SK-N-SH (cell line): ENCODE data around the gene CCSER1.

Experiments used
- EP300 ChIP-seq, 2 experiments: IDR thresholded peaks; 2 replicates each; pipeline versions ENCODE4 v1.4.0 to v1.6.1; 2012; ENCODE audit warnings: borderline replicate concordance in 1 of 2, low read depth in 1 of 2, low read length in 1 of 2
- MXI1 ChIP-seq: IDR thresholded peaks from 2 replicates; pipeline ENCODE4 v1.6.1; 2012; ENCODE audit warnings: mild to moderate bottlenecking, low read depth, low read length, improper control_type of control experiment
- NFIC ChIP-seq: IDR thresholded peaks from 2 replicates; pipeline ENCODE4 v1.4.0; 2012; ENCODE audit warnings: borderline replicate concordance
- POLR2AphosphoS5 ChIP-seq: IDR thresholded peaks from 2 replicates; pipeline ENCODE4 v1.6.1; 2012; ENCODE audit warnings: low read depth, low read length
- RFX5 ChIP-seq: IDR thresholded peaks from 2 replicates; pipeline ENCODE4 v1.6.1; 2012; ENCODE audit warnings: mild to moderate bottlenecking, improper control_type of control experiment, low read length

DNA sequence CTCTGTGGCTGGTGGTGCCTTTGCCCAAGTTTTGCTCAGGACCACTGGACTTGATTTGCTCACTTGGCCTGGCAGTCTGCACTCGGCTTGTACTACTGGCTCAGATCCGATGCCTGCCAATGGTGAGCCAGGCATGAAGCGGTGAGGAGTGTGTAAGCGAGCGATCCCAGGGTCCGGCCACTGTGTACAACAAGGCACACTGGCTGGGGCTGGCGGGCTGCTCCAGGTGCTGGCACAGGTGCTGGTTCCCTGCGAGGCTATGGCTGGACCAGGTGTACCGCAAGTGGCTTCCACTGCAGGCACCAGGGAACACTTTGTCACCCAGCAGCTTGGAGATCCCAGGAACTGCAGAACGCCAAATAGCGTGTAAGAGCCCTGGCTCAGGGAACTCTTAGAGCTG is 329.7 kb downstream of the CCSER1 start:
- TF ChIP-seq EP300 (IDR thresholded peaks at IDR 0.05; ENCODE audit: borderline replicate concordance in 1 of 2, low read depth in 1 of 2, low read length in 1 of 2), result no peak
- TF ChIP-seq POLR2AphosphoS5, result no peak
- TF ChIP-seq MXI1, result no peak
- no peak for TF ChIP-seq NFIC
- no peak for TF ChIP-seq RFX5
